ENCODE measurements around the gene WDFY4. TPM values are rescaled to one million over a fixed set of nuclear protein-coding genes. Genes with fewer than 3 reads are reported as not detected.

Gene WDFY4
- total and polyA plus RNA-seq, 2 donors (not counting 3 experiments of a cell fraction or from before 2014, with no cell fraction given): 10.1 to 10.2 TPM

DNA sequence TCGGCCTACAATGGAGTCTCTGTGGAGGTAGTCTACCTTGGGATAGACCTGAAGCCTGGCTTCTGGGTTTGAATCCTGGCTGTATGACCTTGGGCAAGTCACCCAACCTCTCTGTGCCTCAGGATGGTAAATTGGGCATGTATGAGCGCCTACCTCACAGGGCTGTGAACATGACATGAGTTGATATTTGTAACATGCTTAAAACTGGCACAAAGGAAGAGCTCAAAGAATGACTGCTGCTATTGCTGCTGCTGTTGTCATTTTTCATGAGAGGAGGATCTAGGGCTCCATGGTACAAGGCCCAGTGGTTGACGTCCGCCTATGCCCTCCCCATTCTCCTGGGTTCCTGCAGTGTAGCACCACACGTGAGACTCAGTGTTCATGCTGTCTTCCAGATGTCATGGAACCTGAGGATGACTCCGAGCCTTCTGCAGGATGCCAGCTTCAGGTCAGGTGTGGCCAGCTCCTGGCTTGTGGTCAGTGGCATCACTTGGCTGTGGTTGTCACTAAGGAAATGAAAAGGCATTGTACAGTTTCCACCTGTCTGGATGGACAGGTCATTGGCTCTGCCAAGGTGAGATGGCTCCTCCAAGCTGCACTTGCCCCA lies 95.0 kb downstream of the WDFY4 start:
- Histone ChIP-seq H3K79me2 (ENCODE audit: control insufficient read depth, insufficient read depth, low read length) (no peaks in the 10 kb centered on the region), H3K9me3 (replicated peaks; ENCODE audit: control insufficient read depth, insufficient read depth, low read length) (no peaks in the 10 kb centered on the region), H3K9ac (replicated peaks; ENCODE audit: extremely low read depth, insufficient read depth, low read length) (no peak overlapping the region), H3K36me3 (ENCODE audit: control insufficient read depth in 2 of 2, extremely low read depth in 1 of 2, insufficient read depth in 2 of 2, low read length in 2 of 2) (no peaks in the 10 kb centered on the region), H3K4me3 (replicated peaks in 1 of 3; ENCODE audit: insufficient read depth in 1 of 3, low read depth in 1 of 3, low read length in 3 of 3) (no peak overlapping the region), H3K27me3 (ENCODE audit: control insufficient read depth in 2 of 2, insufficient read depth in 2 of 2, low read length in 2 of 2) (peaks cover 0 to 4% of the 10 kb centered on the region in 2 experiments), H3K27ac (ENCODE audit: insufficient read depth, low read depth, low read length) (no peak overlapping the region), H4K20me1 (replicated peaks; ENCODE audit: control insufficient read depth, extremely low read depth, insufficient read depth, low read length) (no peaks in the 10 kb centered on the region), H3K9me1 (replicated peaks; ENCODE audit: control insufficient read depth, extremely low read depth, insufficient read depth, low read length) (no peaks in the 10 kb centered on the region), H3K4me1 (ENCODE audit: control insufficient read depth, extremely low read depth, insufficient read depth, low read length) (no peaks in the 10 kb centered on the region), H2AFZ (ENCODE audit: low read depth, low read length) (no peak overlapping the region), H3K4me2 (ENCODE audit: insufficient read depth, low read length) (no peak overlapping the region)
- CTCF ChIA-PET: no interaction called here
- intact Hi-C loops (cut with micrococcal nuclease): no loop called here
- dilution Hi-C loops (cut with MboI; ENCODE audit: extremely low pct_ligation_motif_present, low sequenced_read_pairs): no loop called here
- TF ChIP-seq MYC (IDR thresholded peaks at IDR 0.05; ENCODE audit: low read depth, low read length) (no peak), POLR2A (IDR thresholded peaks at IDR 0.05; ENCODE audit: low read depth, low read length) (no peak), FOS (IDR thresholded peaks at IDR 0.05; ENCODE audit: borderline replicate concordance, insufficient read depth, low read length) (no peak), EZH2 (IDR thresholded peaks at IDR 0.05; ENCODE audit: borderline replicate concordance, low read depth, low read length, severe bottlenecking) (no peak), JUN (IDR thresholded peaks at IDR 0.05; ENCODE audit: borderline replicate concordance, insufficient read depth, insufficient read length, low read depth) (no peak), GATA2 (IDR thresholded peaks at IDR 0.05; ENCODE audit: insufficient read depth, insufficient read length, low read depth, low read length) (no peak), POLR2AphosphoS5 (IDR thresholded peaks at IDR 0.05; ENCODE audit: insufficient read depth, low read depth, low read length) (no peak), CTCF (IDR thresholded peaks at IDR 0.05; ENCODE audit: extremely low read depth in 1 of 2, insufficient read depth in 1 of 2, low read depth in 1 of 2, low read length in 2 of 2) (no peak)
- TF ChIP-seq, protein P1, sequence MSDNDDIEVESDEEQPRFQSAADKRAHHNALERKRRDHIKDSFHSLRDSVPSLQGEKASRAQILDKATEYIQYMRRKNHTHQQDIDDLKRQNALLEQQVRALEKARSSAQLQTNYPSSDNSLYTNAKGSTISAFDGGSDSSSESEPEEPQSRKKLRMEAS (IDR thresholded peaks at IDR 0.05; ENCODE audit: insufficient read depth, insufficient read length): no peak
- POLR2A ChIA-PET: no interaction called here
- no TSS peak for BruUV-seq (replicated peaks)
- FAIRE-seq (no peak), DNase-seq (ENCODE audit: low read depth, low spot score) (no peak)
